Activated CD4-positive, alpha-beta T cell treated with anti-CD3 and anti-CD28 coated beads, Interleukin-2, amount 50 U/mL, for 1 hour (primary cell): ENCODE data around the gene SLC35E2B.
"Not testable (repeated sequence)": the region's sequence is repeated elsewhere in the genome, so short reads cannot be mapped to it uniquely, and the experiment has no call there.

Experiments used
- DNase-seq: peaks from one replicate; pipeline ENCODE4 v3.0.0-alpha.2; 2020

SLC35E2B gene

GRCh38 chr1:1702506-1702905 is 9.9 kb upstream of the SLC35E2B start:
- DNase-seq, result not testable (repeated sequence)

DNA sequence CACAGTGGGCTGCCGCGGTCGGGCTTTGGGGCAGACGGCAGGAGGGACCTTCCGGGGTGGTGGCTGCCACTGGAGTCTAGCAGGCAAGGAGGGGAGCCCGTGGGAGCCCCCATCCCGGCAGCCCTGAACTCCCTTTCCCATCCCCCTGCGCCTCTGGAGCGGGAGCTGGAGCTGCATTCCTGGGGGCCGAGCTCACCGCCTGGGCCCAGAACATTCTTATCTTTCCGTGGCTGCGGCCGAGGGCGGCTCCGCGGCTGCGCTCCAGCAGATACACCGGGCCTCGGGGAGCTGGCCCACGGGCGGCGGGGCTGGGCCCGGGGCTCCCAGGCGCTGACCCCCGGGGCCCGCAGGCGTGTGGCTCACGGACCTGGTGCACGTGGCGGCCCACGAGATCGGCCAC is 8.0 kb upstream of the SLC35E2B start:
- not testable (repeated sequence) for DNase-seq

DNA sequence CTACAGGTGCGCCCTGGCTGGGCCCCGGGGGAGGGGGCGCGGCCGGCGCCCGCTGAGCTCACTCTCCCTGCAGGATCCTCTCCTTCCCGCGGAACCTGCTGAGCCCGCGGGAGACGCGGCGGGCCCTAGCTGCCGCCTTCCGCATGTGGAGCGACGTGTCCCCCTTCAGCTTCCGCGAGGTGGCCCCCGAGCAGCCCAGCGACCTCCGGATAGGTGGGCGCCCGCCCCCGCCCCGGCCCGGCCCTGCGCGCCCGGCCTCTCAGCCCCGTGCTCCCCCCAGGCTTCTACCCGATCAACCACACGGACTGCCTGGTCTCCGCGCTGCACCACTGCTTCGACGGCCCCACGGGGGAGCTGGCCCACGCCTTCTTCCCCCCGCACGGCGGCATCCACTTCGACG is 7.5 kb upstream of the SLC35E2B start:
- DNase-seq, result not testable (repeated sequence)

DNA sequence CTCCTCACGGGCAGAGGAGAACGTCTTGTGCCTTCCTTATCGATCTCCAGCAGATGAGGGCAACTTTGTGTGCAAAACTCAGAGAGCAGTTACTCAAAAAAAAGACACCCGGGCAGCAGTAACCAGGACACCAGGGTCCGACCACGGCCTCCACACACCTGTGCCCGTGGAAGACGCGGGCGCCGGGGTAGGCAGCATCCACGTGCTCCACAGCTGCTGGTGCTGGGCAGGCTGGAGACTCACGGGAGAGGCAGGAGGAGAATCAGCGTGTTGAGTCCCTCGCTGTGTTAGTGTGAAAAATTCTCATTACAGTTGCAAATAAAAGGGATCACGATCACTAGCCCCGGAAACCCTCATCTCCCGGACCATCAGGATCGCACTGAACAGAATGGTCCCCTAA is 6.5 kb upstream of the SLC35E2B start:
- not testable (repeated sequence) for DNase-seq

DNA sequence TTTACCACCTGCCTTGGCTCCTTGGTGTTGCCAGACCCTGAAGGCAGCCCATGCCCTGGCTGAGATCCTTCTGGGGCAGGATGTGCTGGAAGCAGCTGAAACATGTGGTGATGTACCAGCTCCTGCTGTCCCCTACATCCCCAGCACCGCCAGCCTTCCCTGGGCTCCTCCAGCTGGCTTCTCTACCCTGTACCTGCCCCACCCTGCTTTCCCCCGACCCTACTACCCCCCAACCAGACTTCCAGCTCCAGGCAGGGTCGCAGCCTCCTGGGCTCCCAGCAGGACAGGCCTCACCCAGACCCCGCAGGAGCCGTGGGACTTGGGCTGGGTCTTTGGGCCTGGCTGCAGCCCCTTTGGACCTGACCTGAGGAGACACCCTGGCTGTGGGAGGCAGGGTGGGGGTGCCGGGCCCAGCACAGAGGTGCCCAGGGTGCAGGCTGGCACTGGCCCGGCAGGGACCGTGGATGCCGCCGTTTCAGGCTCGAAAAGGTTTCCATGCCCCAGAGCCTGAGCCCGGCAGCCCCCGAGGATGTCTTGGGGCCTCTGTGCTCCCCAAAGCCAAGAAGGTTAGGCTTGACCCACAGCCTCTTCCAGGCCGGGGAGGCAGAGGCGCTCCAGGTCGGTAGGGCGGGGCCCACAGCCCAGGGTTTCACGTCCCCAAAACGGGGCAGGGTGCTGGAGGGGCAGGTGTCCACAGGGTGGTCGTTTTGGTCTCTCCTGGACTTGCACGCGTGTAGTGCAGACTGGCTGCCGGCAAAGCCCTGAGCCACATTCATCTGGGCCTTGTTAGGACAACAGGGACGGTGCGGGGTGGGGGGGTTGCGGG is 5.0 kb upstream of the SLC35E2B start:
- DNase-seq, result not testable (repeated sequence)

DNA sequence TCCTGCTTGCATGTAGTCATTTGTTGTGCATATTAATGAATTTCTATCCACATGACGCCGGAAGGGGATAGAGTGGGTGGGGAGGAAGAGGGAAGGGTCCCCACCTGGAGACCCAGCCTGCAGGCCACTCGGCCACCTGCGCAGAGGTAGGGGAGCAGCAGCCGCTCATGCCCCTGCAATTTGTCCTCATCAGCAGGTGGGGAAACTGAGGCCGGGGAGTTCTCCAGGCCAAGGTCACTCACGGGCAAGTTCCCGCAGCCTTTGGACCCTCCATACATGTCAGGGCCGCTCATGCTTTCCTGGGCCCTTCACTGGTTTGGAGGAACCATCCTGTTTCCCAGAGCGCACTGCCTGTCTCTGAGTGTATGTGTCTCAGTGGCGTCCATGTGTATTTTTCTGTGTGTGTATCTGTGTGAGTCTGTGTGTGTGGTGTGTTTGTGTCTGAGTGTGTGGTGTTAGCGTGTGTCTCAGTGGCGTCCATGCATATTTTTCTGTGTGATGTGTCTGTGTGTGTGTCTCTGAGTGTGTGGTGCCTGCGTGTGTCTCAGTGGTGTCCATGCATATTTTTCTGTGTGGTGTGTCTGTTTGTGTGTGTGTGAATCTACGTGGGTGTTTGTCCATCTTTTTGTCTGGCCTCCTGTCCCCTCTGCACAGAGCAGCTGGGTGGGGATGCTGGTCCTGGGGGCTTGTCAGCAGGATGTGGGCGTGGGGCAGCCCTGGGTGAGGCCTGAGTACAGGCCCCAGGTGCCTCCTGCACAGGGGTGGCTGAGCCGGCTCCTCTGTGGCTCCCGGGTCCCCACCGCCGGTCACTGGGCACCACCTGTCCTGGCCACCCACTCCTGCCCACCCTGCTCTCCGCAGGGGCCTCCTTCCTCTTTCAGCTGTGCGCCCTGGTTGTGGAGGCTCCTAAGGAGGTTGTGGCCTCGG is 4.1 kb upstream of the SLC35E2B start:
- DNase-seq, result not testable (repeated sequence)

DNA sequence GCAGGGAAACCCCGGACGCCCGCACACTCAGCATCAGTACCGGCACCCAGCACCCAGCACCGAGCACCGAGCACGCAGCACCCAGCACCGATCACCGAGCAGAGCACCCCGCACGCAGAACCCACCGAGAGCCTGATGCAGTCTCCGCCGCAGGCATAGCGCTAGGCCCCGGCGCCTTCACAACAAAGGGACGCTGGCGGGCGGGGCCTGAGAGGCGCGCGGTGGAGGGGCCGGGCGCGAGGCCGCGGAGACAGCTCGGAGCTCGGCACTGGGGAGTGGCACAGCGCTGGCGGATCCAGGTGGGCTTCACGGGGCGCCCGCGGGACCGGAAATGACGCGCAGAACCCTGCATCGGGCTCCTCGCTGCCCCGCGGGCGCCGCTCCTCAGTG is 276 bp downstream of the SLC35E2B start:
- DNase-seq, result peak; percentile 52

GRCh38 chr1:1691443-1691842 is 1.2 kb downstream of the SLC35E2B start:
- not testable (repeated sequence) for DNase-seq

GRCh38 chr1:1689526-1689925 is 3.1 kb downstream of the SLC35E2B start:
- DNase-seq, result not testable (repeated sequence)

GRCh38 chr1:1687846-1688245 is 4.7 kb downstream of the SLC35E2B start:
- DNase-seq, result no peak

- no peak for DNase-seq
Observed at GRCh38 chr1:1684031-1684681, 8.4 kb downstream of the SLC35E2B start.

- no peak for DNase-seq
Observed at GRCh38 chr1:1683104-1683905, 9.3 kb downstream of the SLC35E2B start.

GRCh38 chr1:1680912-1681273 is 11.7 kb downstream of the SLC35E2B start:
- DNase-seq, result no peak

- no peak for DNase-seq
Observed at GRCh38 chr1:1680031-1680911, 12.3 kb downstream of the SLC35E2B start.

DNA sequence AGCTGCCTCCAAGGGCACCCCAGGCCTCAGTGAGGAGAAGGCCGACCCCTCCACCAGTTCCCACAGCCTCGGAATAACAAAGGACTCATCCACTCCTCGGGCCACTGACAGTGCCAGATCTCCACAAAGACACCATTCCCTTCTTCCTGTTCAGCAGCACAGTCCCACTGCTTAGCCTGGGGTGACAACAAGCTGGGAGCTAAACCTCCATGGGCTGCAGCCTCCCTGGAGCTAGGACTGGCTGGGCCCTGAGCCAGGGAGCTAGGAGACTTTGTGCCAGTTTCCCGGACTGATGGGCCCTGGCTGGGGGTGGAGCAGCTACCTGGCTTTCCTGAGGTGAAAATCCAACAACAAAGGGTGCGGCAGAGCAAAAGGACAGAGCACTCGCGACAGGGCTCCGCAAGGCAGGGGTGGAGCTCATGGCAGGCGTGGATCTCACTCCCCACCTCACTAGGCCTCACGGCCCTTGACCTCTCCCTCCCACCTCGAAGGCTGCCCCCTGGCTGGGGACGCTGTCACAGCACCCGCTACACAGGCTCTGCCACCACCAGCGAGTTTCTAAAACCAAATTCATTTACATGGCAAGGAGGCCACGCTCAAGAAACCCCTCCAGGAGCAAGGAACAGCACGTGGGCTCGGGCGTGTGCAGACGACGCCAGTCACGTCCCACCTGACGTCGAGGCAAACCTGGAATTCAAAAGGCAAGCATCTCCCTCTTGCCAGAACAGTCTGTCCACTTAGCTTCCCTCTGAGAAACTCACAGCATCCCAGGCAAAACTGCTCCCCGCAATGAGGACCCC is 13.8 kb downstream of the SLC35E2B start:
- DNase-seq, result no peak

DNA sequence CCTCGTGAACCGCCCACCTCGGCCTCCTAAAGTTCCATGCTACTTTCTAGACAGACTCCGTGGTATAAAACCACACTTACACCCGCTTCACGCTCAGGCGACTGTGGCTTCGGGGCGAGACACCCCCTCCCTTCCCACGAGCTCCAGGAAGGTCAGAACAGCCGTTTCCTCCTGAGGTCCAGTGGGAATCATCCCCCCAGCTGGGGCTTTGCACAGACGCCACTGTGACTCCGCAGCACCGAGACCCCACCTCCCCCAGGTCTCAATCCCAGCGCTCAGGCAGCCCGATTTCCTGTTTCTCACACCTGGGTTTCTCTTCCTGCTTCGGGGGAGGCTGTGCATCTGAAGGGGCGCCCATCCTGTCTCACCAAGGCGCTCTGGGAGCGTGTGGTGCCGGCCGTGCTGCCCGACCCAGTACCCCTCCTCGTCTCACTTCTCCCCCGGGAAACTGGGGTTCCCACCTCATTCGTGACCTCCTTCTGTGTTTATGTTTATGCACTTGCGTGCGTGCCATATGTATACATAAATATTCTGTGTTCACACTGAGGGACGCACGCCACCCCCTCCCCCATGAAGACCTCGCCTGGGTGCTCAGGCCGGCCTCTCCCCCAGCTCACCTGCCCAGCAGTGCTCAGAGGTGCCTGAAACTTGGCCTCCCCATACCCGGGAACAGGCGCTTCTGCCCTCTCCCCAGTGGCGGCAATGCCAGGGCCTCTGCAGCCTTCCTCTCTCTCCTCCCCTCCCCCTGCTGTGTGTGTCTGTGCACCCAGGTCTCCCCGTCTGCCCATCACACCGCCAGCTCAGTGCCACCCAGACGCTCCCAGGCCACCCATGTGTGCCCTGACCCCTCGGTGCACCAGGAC is 14.6 kb downstream of the SLC35E2B start:
- DNase-seq, result peak; percentile 53

- DNase-seq, result not testable (repeated sequence)
Observed at GRCh38 chr1:1676087-1676486, 16.5 kb downstream of the SLC35E2B start.

DNA sequence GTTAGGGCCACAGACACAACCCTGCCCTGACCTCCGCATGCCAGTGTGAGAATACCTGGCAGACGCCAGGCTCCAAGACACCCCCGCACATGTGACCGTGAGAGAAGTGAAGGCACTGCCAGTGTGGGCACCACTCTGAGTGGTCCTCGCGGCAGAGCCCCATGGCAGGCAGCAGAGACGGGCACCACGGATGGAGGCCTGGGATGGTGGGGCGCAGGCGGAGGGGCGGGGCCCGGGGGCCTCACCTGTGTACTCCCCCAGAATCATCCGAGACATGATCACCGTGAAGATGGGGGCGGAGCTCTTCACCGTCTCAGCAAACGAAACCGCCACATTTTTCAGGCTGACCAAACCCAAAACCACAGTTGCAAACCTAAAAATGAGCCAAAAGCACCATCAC is 17.4 kb downstream of the SLC35E2B start:
- not testable (repeated sequence) for DNase-seq

DNA sequence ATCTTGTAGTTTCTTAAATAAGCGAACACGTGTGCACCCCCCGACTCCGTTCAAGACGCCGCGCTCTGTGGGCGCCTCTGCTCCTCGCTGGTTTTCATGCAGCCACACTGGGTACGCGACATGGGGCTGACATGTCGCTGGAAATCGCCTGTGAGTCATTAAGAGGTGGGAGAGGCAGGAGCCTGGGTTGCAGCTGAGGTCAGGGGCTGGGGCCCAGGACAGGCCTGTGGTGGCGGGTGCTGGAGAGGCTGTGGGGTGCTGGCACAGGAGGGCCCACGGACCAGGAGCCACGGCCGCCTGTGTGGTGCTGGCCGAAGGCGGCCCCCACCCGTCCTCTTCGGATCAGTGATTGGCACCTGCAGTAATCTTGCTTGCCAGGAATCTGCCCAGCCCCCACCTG is 17.8 kb downstream of the SLC35E2B start:
- not testable (repeated sequence) for DNase-seq
